Measurements from ENCODE around the gene MAPK7.

MAPK7 gene

DNA sequence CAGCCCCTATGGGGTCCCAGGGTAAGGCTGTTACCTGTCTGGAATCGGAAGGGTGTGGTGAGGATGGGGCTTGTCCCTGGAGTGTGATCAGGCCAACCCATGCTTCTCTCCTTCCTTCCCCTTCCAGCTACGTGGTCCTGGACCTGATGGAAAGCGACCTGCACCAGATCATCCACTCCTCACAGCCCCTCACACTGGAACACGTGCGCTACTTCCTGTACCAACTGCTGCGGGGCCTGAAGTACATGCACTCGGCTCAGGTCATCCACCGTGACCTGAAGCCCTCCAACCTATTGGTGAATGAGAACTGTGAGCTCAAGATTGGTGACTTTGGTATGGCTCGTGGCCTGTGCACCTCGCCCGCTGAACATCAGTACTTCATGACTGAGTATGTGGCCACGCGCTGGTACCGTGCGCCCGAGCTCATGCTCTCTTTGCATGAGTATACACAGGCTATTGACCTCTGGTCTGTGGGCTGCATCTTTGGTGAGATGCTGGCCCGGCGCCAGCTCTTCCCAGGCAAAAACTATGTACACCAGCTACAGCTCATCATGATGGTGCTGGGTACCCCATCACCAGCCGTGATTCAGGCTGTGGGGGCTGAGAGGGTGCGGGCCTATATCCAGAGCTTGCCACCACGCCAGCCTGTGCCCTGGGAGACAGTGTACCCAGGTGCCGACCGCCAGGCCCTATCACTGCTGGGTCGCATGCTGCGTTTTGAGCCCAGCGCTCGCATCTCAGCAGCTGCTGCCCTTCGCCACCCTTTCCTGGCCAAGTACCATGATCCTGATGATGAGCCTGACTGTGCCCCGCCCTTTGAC, 2.4 kb downstream of the MAPK7 start:
- TF ChIP-seq, protein P1, sequence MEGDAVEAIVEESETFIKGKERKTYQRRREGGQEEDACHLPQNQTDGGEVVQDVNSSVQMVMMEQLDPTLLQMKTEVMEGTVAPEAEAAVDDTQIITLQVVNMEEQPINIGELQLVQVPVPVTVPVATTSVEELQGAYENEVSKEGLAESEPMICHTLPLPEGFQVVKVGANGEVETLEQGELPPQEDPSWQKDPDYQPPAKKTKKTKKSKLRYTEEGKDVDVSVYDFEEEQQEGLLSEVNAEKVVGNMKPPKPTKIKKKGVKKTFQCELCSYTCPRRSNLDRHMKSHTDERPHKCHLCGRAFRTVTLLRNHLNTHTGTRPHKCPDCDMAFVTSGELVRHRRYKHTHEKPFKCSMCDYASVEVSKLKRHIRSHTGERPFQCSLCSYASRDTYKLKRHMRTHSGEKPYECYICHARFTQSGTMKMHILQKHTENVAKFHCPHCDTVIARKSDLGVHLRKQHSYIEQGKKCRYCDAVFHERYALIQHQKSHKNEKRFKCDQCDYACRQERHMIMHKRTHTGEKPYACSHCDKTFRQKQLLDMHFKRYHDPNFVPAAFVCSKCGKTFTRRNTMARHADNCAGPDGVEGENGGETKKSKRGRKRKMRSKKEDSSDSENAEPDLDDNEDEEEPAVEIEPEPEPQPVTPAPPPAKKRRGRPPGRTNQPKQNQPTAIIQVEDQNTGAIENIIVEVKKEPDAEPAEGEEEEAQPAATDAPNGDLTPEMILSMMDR (conservative IDR thresholded peaks at IDR 0.05; ENCODE audit: low read depth, low read length), result no peak
- no peak overlapping the region for H3K4me3 ChIP-seq (ENCODE audit: low read length)
- no peak for DNase-seq (ENCODE audit: low read depth)

DNA sequence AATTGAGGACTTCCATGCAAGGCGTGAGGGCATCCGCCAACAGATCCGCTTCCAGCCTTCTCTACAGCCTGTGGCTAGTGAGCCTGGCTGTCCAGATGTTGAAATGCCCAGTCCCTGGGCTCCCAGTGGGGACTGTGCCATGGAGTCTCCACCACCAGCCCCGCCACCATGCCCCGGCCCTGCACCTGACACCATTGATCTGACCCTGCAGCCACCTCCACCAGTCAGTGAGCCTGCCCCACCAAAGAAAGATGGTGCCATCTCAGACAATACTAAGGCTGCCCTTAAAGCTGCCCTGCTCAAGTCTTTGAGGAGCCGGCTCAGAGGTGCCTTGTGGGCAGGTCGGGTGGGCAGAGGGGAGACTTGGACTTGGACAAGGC, 3.1 kb downstream of the MAPK7 start:
- TF ChIP-seq, protein P1 (conservative IDR thresholded peaks at IDR 0.05; ENCODE audit: low read depth, low read length), result no peak
- no peak for DNase-seq (ENCODE audit: low read depth)
- no peak overlapping the region for H3K4me3 ChIP-seq (ENCODE audit: low read length)

DNA sequence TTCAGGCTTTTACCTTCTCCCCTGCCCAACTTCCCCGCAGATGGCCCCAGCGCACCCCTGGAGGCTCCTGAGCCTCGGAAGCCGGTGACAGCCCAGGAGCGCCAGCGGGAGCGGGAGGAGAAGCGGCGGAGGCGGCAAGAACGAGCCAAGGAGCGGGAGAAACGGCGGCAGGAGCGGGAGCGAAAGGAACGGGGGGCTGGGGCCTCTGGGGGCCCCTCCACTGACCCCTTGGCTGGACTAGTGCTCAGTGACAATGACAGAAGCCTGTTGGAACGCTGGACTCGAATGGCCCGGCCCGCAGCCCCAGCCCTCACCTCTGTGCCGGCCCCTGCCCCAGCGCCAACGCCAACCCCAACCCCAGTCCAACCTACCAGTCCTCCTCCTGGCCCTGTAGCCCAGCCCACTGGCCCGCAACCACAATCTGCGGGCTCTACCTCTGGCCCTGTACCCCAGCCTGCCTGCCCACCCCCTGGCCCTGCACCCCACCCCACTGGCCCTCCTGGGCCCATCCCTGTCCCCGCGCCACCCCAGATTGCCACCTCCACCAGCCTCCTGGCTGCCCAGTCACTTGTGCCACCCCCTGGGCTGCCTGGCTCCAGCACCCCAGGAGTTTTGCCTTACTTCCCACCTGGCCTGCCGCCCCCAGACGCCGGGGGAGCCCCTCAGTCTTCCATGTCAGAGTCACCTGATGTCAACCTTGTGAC, 3.6 kb downstream of the MAPK7 start:
- no peak overlapping the region for H3K4me3 ChIP-seq (ENCODE audit: low read length)
- TF ChIP-seq, protein P1 (conservative IDR thresholded peaks at IDR 0.05; ENCODE audit: low read depth, low read length), result no peak
- DNase-seq (ENCODE audit: low read depth), result no peak

DNA sequence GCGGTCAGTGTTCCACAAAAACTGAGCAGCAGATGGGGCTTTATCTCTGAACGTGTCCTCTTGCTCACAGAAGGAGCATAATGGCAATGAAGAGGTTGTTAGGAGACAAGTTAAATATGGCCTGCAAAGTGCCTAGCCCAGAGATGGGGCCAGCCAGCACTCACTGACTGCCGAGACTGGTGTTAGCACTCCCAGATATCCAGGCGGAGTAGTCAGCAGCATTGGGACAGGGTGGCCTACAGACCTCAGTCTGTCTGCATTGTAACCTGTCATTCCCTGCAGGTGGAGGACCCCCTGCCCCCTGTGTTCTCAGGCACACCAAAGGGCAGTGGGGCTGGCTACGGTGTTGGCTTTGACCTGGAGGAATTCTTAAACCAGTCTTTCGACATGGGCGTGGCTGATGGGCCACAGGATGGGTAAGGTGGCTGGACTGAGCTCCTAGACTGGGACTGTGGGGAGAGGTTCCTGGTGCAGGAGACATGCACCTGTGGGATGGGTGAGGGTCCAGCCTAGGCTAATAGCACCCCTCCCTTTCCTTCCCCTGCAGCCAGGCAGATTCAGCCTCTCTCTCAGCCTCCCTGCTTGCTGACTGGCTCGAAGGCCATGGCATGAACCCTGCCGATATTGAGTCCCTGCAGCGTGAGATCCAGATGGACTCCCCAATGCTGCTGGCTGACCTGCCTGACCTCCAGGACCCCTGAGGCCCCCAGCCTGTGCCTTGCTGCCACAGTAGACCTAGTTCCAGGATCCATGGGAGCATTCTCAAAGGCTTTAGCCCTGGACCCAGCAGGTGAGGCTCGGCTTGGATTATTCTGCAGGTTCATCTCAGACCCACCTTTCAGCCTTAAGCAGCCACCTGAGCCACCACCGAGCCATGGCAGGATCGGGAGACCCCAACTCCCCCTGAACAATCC, 4.5 kb downstream of the MAPK7 start:
- TF ChIP-seq, protein P1 (conservative IDR thresholded peaks at IDR 0.05; ENCODE audit: low read depth, low read length), result no peak
- H3K4me3 ChIP-seq (ENCODE audit: low read length), result no peak overlapping the region
- DNase-seq (ENCODE audit: low read depth), result no peak

DNA sequence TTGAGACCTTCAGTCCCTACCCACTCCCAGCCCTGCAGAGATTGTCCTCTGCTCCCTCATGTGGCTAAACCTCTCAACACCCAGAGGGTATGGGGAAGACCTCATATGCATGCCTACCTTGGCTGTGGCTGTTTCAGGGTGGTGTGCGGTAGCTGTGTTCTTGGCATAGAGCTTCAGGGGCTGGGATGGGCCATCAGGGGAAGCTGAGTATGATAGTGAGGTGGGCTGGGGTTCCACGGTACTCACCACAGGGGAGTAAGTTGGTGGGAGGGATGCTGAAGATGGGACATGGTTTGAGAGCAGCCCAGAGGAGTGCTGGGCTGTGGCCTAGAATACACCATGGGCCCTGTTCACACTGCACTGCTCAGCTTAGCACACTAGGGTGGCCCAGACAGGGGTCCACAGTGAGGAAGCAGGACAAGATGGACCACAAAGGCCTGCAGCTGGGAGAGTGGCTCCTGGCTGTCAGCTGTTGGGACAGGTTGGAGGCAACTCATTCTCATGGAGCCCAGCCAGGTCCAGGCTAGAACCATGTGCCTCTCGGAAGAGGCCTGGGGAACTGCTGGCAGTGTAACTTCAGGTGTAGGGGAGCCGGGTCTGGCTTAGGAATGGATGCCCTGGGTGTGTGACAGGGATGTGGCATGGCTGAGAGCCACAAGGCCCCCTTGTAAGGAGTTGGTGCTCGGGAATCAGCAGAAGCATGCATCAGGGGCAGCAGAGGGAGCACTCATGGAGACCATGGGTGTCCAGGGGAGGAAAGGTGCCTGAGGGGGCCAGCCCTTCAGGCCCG, 5.6 kb downstream of the MAPK7 start:
- no peak for DNase-seq (ENCODE audit: low read depth)
- no peak overlapping the region for H3K4me3 ChIP-seq (ENCODE audit: low read length)
- TF ChIP-seq, protein P1 (conservative IDR thresholded peaks at IDR 0.05; ENCODE audit: low read depth, low read length), result no peak

DNA sequence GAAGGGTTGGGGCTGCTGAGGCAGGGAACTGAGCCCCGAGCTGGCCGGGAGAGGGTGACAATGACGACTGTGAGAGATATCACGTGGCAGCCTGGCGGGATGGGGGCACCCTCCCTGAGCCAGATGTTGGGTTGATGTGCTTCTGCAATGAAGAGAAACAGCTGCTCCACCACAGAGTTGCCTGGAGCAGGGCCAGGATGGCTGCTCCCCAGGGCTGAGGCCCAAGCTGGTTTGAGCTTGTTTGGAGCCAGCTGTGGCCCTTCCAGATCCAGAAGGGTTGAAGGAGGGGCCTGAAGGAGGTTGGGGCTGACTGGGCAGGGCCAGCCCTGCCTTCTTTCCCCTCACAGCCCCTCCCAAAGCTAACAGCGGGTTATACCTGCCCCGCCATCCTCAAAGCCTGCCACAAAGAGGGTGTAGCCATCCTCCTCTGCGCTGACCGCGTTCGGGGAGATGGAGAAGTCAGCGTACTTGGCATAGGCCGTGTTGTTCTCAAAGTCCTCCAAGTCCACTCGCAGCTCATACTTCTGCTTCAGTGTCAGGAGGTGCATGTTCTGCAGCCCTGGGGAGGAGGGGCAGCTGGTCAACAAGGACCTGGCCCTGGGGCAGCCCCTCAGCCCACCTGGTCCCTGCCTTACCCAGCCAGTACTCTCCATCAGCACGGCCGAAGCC, 6.6 kb downstream of the MAPK7 start:
- TF ChIP-seq, protein P1 (conservative IDR thresholded peaks at IDR 0.05; ENCODE audit: low read depth, low read length), result no peak
- no peak for DNase-seq (ENCODE audit: low read depth)
- H3K4me3 ChIP-seq (ENCODE audit: low read length), result no peak overlapping the region
